ENCODE data around the gene CDS1.

- TF ChIP-seq CTCF (conservative IDR thresholded peaks at IDR 0.05; ENCODE audit: low read length) (no peak), EZH2phosphoT487 (IDR thresholded peaks at IDR 0.05; ENCODE audit: borderline replicate concordance, low read depth, low read length) (no peak)
Measured at GRCh38 chr4:84568496-84568895, 14.4 kb upstream of the CDS1 start.

Data from OCI-LY7 (cell line).